HG02884 (cell line): ENCODE data around the gene GNAL.

Source experiments
- ATAC-seq: cut with Tn5 transposase; IDR thresholded peaks from one replicate; pipeline ENCODE4 v1.9.1; 2021; ENCODE audit warnings: mild to moderate bottlenecking, moderate library complexity; ENCODE audit not compliant: unreplicated experiment

The GNAL gene

GRCh38 chr18:11719621-11720020 lies 30.6 kb downstream of the GNAL start:
- ATAC-seq, result no peak

- ATAC-seq, result no peak
These were observed 32.7 kb downstream of the GNAL start for GRCh38 chr18:11721720-11722119.

GRCh38 chr18:11724781-11725180 lies 35.7 kb downstream of the GNAL start:
- no peak for ATAC-seq

DNA sequence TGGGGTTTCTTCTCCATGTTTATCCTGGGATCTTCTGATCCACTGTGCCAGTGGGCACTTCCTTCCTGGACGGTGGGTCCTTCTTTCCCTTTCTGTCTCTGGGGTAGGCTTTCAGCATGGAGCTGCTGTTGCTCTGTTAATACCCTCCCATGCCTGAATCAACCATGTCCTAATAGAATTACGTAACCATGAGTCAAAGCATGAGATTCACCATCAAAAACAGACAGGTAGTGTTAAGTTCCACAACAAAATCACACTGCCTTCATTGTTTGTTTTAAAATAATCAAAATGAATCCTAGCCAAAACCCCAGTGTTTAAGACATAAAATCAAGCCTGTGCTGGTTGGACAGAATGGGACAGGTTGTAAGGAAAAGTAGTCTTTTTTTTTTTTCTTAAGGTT lies 37.5 kb downstream of the GNAL start:
- no peak for ATAC-seq

DNA sequence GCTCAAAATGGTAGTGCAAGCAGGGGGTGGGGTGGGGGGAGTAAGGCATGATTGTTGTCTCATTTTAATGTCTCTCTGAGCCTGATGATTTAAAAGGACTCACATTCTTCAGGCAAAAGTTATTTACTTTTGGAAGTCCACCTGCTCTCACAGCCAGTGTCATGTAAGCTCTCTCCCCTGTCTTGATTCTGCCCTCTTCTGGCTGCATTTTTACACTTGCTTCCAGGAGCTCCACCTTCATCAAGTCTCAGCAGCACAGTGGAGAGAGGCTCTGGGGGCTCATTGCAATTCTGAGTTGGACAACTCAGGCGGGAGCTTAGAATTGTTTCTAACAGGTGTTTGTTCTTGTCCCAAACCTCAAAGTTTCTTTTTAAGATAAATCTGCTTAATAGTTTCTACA lies 39.2 kb downstream of the GNAL start:
- ATAC-seq, result no peak

GRCh38 chr18:11729556-11729955 lies 40.5 kb downstream of the GNAL start:
- ATAC-seq, result no peak

GRCh38 chr18:11733031-11733430 lies 44.0 kb downstream of the GNAL start:
- ATAC-seq, result no peak

- ATAC-seq, result no peak
These were observed 47.6 kb downstream of the GNAL start for GRCh38 chr18:11736656-11737055.

DNA sequence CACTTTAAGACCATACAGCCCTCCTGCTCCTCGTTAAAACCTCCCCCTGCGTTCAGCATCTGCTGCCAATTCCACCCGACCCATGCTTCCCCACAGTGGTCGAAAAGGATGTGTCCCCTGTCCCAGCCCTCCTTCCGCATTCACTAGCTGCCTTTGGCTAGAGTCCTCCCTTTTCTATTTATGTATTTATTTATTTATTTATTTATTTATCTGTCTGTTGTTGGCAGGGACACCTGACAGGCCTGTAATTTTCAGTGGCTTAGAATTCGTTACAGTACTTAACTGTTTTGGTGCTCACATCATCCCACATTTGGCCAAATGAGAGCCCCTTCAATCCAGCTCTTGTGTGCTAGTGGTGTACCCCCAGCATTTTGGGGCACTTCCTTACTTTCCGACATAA lies 50.8 kb downstream of the GNAL start:
- no peak for ATAC-seq

- ATAC-seq, result no peak
These were observed 51.4 kb downstream of the GNAL start for GRCh38 chr18:11740461-11740860.

- ATAC-seq, result no peak
These were observed 52.6 kb downstream of the GNAL start for GRCh38 chr18:11741505-11742145.

- ATAC-seq, result no peak
These were observed 56.5 kb downstream of the GNAL start for GRCh38 chr18:11745521-11745920.

DNA sequence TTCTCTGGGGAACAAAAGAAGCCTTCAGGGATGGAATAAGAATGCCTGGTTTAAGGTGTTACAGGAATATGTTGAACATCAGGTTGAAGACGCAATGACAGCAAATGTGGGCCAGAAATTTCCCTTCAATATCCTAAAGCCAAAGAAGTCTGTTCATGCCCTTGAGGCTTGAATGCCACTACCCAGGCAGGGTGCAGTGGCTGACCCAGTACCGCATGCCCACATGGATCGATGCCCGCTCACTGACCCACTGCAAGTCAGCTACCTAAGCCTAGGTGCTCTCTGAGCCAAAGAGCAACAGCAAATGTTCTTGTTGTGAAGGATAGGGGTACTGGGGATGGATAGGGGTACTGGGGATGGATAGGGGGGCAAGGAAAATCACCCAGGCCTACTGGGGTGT lies 58.2 kb downstream of the GNAL start:
- ATAC-seq, result no peak

DNA sequence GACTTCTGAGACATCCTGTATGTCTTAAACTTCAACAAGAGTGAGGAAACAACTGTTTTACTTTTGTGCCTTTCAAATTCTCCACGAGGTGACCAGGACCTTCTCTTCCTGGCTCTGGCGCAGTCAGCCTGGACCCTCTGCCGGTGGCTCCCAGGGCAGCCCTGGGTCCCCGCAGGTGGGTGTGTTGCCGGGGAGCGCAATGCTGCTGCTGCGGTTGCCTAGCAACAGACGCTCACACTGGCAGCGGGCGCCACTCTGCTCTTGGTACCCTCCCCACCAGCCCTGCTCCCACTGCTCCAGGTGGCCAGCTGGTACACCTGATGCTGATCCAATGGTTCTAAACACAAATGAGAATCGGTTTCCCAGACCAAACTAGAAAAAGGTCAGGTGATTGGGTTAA lies 58.7 kb downstream of the GNAL start:
- no peak for ATAC-seq

DNA sequence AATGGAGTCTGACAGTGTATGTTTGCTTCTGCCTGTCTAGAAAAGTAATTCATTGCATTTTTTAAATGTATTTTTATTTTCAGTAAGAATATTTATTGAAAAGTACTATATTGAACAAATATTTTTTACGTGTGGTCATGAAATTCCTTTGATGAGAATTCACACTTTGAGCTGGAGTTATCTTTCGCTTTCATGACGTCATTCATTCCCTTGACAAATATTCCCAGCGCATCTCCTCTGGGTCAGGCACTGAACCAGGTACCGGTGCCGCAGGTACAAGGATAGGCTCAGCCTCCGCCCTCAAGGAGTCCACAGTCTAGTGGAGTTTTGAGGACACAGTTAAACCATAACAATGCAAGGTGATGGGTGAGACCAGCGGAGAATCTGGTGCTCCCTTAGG lies 60.2 kb downstream of the GNAL start:
- ATAC-seq, result no peak

- no peak for ATAC-seq
These were observed 61.1 kb downstream of the GNAL start for GRCh38 chr18:11750171-11750570.

DNA sequence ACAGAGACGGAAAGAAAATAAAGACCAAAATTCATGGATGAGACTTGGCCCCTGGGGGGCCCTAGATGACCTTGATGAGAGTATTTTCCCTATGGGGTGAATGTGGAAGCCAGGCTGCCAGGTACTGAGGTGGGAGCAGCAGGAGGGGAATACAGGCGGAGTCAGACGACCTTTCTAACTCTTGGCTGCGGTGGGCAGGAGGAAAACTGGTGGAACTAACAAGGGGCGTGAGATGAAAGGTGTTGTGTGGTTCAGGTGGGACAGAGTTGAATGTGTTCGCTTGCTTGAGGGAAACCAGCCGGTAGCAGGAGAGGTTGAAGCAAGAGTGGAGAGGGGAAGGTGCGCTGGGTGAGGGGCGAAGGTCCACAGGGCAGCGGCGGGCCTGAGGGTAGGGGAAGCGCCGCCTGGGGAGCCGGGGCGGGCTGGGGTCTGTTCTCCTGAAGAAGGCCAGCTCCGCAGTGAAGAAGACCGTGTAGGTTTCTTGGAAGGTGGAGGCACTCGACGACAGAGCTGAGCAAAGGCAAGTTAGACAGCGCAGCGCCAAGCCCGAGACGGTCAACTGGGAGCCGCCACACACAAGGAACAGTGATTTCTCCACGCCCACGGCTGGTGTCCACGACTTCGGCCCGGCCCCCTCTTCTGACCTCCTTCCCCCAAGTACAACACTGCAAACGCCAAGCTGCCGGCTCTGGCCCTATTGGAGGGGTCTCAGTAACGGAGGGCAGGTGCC lies 61.7 kb downstream of the GNAL start:
- ATAC-seq, result no peak

- ATAC-seq, result no peak
These were observed 62.5 kb downstream of the GNAL start for GRCh38 chr18:11751341-11752115.

- no peak for ATAC-seq
These were observed 63.2 kb downstream of the GNAL start for GRCh38 chr18:11752116-11752911.

GRCh38 chr18:11754979-11755378 lies 65.9 kb downstream of the GNAL start:
- ATAC-seq, result no peak

GRCh38 chr18:11757084-11757590 lies 68.1 kb downstream of the GNAL start:
- ATAC-seq, result no peak
